ENCODE measurements around the gene LRP1-AS.

The LRP1-AS gene

GRCh38 chr12:57116580-57117281, 30.7 kb downstream of the LRP1-AS start:
- no peak for DNase-seq

DNA sequence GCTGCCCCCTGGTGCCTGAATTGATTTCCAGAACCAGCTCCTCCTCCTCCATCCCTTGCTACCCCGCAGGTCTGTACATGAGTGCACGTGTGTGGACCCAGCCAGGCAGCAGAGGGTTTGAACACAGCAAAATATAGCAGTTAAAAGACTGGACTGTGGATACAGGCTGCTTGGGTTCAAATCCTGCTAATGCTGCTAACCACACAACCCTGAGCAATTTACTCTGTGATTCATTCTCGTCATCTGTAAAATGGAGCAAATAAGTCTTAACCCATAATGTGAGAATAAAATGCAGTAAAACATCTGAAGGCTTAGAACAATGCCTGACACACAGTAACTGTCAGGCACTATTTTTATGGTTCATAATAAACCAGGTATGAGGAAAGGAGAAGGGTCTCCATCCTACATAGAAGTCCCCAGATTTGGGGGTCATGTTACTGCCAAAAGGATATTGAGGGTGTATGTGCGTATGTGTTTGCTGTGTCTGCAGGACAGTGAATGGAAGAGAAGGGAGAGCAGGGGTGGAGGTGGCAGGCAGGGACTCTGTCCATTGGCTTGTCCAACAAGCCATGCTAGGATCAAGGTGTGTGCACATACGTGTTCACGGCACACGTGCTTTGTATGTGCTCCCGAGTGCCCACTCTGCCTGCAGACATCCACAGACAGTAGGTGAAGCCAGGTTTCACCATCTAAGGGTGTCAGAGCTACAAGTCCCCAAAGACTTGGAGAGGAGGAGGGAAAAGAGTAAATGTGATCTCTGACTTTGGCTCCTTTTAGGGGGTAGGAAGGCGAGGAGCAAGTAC, 34.7 kb downstream of the LRP1-AS start:
- DNase-seq = no peak

- DNase-seq = peak; percentile 72
Measured at GRCh38 chr12:57111031-57111734, 36.2 kb downstream of the LRP1-AS start, which contains the start of gene STAT6. Gene STAT6, minus strand, starts transcription at chr12:57111362. Its CDS starts 3,084 bp downstream, at chr12:57108278.

DNA sequence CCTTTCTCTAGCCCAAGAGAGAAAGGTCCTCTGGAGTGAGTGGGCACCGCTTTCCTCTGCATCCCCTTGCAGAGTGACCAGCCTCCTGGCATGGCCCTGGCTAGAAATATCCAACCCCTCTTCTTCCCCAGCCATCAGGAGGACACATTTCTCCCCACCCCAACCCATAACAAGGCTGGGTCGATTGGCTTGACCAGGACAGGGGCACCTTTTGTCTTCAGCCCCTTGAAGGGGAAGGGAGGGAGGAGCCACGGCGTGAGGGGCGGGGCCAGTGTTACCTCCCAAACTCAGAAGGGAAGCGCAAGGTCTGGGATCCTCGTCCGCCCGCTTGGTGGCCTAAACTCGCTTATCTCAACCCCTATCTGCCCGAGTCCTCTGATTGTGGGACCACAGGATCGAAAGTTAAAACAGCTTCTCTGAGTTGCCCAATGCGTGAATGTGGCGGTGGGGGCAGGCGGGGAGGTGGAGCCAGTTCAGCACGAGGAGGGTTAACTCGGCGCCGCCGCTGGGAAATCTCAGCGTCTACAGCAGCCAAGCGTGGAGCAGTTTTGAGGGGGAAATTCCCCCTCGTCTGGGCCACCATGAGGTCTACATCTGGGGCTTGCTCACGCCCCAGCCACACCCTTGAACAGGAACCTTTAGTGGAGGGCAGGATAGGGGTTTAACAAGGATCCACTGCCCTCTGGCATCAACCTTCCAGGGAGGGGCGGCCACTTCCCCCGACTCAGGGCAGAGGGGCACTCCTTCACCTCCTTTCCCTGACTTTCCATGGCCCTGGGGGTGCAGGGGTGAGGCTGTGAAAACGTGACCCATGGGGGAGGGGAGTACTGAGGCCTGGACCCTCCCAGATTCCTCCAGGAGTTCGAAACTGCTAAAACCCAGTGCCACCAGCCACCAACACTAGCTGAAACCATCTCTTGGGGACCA, 37.1 kb downstream of the LRP1-AS start:
- peak; percentile 31 for DNase-seq

- no peak for DNase-seq
Measured at GRCh38 chr12:57109207-57110103, 38.0 kb downstream of the LRP1-AS start.

DNA sequence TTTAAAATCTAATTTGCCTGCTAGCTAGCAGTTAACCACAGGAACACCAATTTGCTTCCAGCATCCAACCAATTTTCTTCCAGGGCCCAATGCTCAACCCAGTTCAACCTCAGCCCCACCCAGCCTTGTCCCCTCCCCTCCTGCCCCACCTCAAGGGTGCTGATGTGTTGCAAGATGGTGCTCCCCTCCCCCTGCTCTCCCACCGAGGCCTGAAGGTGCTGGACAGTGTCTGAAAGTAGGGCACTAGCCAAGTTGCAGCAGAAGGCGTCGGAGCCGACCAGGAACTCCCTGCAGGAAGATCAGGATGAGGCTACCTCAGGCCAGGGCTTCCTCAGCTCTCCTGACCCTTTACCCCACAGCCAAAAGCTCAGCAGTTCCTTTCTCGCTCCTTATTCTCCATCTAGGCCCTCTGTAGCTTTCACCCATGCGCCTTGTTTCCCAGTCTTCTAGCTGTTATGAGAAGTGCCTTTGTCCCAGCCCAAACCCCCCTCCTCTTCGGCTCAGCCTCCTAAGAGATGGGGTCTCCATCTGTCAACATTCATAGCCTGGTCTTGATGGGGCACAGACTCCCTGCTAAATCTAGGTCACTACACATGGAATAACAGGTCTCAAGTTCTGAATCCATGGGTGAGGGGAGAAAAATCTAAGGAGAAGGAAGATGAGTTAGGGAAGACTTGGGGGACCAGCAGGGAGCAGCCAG, 39.8 kb downstream of the LRP1-AS start:
- no peak for DNase-seq

DNA sequence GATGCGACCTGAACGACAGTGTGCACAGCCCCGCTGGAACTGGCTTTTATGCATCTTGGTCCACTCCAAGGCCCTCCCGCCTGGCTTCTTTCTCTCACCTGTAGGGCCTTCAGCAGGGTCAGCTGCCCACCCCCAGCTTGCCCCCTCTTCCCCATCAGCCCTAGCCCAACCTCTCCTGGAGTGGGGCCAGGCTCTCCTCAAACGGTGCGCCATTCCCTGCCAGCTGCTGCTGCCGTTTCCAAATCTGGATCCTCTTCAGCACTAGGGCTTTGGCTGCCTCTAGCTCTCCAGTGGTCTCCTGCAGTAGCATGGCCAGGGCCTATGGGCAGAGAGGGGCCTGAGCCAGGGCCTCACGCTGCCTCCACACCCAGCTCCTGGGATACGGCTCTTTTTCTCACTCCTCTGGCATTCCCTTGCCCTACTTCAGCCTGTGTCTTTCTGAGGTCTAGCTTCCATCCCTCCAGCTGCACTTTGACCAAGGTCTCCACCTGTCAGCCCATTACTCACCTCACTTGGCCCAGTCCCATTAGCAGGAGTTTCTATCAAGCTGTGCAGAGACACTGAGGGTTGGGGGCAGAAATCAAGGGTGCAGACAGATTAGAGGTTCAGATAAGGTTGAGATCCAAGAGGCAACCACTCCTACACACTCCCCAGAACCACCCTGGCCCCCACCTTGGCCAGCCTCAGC, 41.3 kb downstream of the LRP1-AS start:
- no peak for DNase-seq

DNA sequence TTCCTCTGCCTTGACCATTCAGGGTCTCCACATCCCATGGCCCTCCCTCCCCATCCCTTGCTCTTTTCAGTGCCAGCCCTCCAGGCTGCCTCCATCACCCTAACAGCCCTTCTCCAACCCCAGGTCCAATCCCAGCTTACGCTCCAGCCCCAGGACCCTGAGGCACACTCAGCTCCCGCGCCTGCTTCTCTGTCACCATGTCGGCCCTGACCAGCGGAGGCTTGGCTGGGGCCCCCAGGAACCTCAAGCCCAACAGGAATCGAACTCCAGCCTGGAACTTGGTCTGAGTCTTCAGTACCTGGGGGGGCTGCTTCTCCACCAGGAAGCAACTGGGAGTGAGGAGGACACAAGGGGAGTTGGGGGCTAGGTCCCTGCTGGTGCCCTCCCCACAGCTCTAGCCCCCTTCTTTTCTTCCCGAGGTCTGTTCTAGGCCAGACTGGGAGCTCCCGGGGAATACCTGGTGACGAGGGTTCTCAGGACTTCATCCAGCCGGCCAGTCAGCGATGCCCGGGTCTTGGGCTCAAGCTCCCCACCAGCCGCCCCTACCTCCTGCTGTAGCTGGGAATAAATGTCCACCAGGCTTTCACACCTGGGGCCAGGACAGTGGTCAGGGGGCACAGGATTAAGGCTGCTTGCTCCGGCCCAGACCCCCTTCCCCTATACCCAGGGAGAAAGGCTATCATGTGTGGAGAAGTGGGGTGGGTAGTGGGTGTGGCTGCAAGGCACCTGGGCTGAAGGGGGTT, 42.2 kb downstream of the LRP1-AS start:
- DNase-seq = no peak

DNA sequence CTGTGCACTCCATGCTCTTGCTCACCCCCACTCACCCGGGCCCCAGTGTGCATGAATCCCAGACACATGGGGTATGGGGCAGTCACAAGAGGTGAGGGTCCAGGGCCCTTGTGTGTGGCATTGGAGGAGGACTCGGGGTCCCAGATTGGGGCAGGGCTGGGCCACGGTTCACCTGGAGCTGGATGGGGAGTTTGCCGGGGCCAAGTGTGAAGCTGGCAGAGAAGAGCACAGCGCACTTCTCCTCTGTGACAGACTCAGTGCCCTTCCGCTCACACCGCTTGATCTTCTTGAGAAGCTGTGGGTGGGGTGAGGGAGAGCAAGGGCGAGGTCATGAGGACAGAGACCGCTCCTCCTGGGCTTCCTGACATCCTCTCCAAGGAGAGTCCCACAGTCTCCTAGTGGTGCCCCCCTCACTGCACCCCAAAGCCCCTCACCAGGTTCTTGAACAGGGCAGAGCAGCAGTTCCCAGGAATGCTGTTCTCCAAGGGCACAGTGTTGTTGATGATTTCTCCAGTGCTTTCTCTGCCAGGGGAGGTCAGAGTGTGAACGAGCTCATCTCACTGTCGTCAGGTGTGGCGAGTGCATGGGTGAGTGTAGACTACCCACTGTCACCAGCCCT, 43.0 kb downstream of the LRP1-AS start:
- no peak for DNase-seq

DNA sequence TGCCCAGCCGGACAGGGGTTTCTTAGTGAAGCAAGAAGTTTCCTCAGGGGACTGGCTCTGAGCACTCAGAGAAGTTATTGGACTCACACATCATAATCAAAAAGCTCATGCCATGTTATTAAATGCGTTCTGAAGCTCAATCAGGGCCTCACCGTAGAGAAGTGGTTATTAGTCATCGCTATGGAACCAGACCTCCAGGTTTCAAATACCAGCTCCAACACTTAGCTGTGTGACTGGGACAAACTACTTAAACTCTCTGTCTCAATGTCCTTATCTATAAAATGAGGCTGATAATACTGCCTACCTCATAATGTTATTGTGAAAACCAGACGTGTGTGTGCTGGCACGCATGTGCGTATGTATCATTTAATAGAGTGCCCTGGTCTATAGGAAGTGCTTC, 43.6 kb downstream of the LRP1-AS start:
- DNase-seq = no peak

GRCh38 chr12:57101892-57102695, 45.3 kb downstream of the LRP1-AS start:
- DNase-seq = no peak

DNA sequence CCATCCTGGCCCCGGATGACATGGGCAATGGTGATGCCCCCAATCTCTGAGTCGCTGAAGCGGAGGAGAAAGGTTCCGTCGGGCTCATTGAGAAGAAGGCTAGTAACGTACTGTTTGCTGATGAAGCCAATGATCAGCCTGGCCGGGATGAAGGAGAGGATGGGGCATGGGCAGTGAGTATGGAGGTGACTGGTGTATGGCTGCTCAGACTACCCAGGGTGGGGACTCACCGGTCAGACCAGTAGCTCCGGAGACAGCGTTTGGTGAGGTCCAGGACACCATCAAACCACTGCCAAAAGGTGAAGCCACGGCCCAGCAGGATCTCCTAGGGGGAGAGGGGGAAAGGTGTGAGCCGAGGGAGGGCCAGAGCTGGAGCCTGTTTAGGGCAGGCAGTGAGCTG, 47.7 kb downstream of the LRP1-AS start:
- DNase-seq = no peak

DNA sequence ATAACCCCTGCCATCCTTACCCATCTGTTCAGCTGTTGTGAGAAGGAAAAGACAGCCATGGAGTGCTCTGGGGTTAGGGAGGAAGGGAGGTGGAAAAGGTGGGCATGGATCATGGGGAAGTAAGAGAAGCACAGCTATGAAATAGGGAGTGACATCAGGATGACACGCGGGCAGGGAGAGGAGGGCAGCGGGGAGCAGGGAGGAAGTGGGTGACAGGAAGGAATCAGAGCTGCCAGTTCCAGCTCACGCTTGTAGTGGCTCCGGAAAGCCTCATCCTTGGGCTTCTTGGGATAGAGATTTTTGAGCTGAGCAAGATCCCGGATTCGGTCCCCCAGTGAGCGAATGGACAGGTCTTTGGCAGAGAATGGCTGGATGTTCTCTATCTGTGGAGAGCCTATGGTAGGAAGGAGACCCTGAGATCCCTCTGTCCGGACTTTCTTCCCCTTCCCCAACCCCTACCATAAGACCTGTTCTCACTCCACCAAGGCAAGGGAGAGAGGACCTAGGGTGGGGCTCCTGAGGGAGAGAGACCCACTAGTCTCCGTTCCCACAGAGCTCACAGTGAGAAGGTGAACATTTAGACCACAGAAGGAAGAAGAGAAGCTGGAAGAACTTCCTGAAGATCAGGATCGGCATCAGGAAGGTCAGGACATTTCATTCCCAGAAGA, 48.2 kb downstream of the LRP1-AS start:
- no peak for DNase-seq

GRCh38 chr12:57098546-57098945, 48.9 kb downstream of the LRP1-AS start:
- no peak for DNase-seq

DNA sequence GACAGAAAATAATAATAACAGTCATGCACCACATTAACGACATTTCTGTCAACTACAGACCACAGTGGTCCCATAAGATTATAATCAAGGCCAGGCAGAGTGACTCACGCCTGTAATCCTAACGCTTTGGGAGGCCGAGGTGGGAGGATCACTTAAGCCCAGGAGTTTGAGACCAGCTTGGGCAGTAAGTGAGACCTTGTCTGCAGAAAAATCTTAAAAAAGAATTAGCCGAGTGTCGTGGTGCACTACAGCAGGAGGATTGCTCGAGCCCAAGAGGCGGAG, 49.9 kb downstream of the LRP1-AS start:
- DNase-seq = no peak

DNA sequence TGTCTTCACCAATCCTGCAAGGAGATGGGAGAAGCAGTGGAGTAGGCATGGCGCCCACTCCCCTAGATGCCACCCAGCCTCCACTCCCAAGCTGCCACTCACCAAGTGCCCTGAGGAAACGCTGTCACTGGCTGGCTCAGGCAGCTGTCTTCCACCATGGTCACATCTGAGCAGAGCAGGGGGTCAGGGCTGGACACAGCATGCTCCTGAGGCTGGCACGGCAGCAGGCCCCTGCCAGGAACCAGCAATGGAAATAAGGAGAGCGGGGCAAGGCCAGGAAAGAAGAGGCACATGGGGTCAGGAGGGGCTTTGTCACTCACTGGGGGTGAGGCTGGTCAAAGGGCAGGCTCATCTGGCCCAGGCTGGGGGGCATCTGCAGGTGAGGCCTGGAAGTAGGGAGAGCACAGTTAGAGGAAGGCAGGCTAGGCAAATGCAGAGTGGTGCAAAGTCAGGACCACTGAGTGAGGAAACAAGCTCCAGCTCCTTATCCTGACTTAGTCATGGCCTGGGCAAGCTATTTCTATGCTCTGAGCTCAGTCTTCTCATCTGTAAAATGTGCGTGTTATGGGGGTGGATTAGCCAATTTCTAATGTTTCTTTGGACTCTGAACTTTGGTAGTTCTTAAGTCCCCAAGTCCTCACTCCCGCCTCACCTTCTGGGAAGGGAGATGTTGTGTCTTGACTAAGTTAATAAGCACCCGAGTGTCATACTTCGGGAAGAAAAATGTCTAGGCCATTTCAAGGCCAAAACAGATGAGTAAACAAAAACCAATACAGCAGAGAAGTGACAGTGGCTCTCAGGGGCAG, 50.5 kb downstream of the LRP1-AS start:
- no peak for DNase-seq

GRCh38 chr12:57096099-57096572, 51.3 kb downstream of the LRP1-AS start:
- peak; percentile 13 for DNase-seq

Data from kidney glomerular epithelial cell (primary cell).